HepG2 (cell line): ENCODE results near the gene IMMT. TPM values are rescaled to one million over a fixed set of nuclear protein-coding genes. Genes with fewer than 3 reads are reported as not detected.

Source experiments
- ATF7-NPFF ChIP-seq: sonication (generic); formaldehyde crosslinking; IDR thresholded peaks from 2 replicates; pipeline ENCODE4 v1.8.1; 2023; ENCODE audit warnings: mild to moderate bottlenecking, low read depth, missing genetic modification reagents, moderate library complexity
- FOXM1 ChIP-seq: sonication (generic); formaldehyde crosslinking; IDR thresholded peaks from 2 replicates; pipeline ENCODE4 v1.5.0; 2020; ENCODE audit warnings: missing genetic modification reagents
- HCFC1 ChIP-seq: fragments of 150-350 bp; IDR thresholded peaks from 2 replicates; pipeline ENCODE4 v1.6.1; 2014; ENCODE audit warnings: low read depth, low read length
- HMG20A ChIP-seq: IDR thresholded peaks from 2 replicates; pipeline ENCODE4 v1.6.1; 2016; ENCODE audit warnings: borderline replicate concordance
- MAFK ChIP-seq, 2 experiments: IDR thresholded peaks in 1 of 2; conservative IDR thresholded peaks in 1 of 2; 2 replicates each; pipeline ENCODE4 v1.6.1; 2011; ENCODE audit warnings: improper control_type of control experiment in 2 of 2, low read length in 2 of 2
- RARG ChIP-seq: sonication (generic); formaldehyde crosslinking; IDR thresholded peaks from 2 replicates; pipeline ENCODE4 v1.4.0; 2020; ENCODE audit warnings: low read depth, mild to moderate bottlenecking, missing genetic modification reagents
- SOX6 ChIP-seq, 2 experiments: fragments of 450-650 bp in 1 of 2; sonication (generic) in 1 of 2; formaldehyde crosslinking in 1 of 2; IDR thresholded peaks; 2 replicates each; pipeline versions ENCODE4 v1.4.0 to v1.6.1; 2017 to 2020; ENCODE audit warnings: antibody characterized with exemption in 1 of 2, mild to moderate bottlenecking in 1 of 2, missing genetic modification reagents in 1 of 2
- ZBTB8A ChIP-seq: sonication (generic); formaldehyde crosslinking; IDR thresholded peaks from 2 replicates; pipeline ENCODE4 v1.4.0; 2020; ENCODE audit warnings: mild to moderate bottlenecking, low read depth, missing genetic modification reagents, borderline replicate concordance
- ZNF121 ChIP-seq: sonication (generic); formaldehyde crosslinking; IDR thresholded peaks from 2 replicates; pipeline ENCODE4 v1.5.0; 2020; ENCODE audit warnings: mild to moderate bottlenecking, missing genetic modification reagents
- ZNF317 ChIP-seq: sonication (generic); formaldehyde crosslinking; IDR thresholded peaks from 2 replicates; pipeline ENCODE4 v1.5.0; 2020; ENCODE audit warnings: mild to moderate bottlenecking, missing genetic modification reagents
- ZNF343 ChIP-seq: sonication (generic); formaldehyde crosslinking; IDR thresholded peaks from 2 replicates; pipeline ENCODE4 v1.4.0; 2020; ENCODE audit warnings: mild to moderate bottlenecking, missing genetic modification reagents
- ZNF362 ChIP-seq: sonication (generic); formaldehyde crosslinking; IDR thresholded peaks from 2 replicates; pipeline ENCODE4 v1.4.0; 2020; ENCODE audit warnings: missing genetic modification reagents, mild to moderate bottlenecking, borderline replicate concordance
- ZNF530 ChIP-seq: sonication (generic); formaldehyde crosslinking; IDR thresholded peaks from 2 replicates; pipeline ENCODE4 v1.5.0; 2020; ENCODE audit warnings: low read depth, mild to moderate bottlenecking, missing genetic modification reagents
- ZSCAN31 ChIP-seq: sonication (generic); formaldehyde crosslinking; IDR thresholded peaks from 2 replicates; pipeline ENCODE4 v1.5.0; 2020; ENCODE audit warnings: low read depth, mild to moderate bottlenecking, missing genetic modification reagents
- polyA plus RNA-seq, 8 experiments: library from polyadenylated mRNA; depleted of rRNA in 3 of 8; stranded (reverse) in 7 of 8; unstranded in 1 of 8; fragments of >200 nt; fragmentation: Illumina TruSeq in 4 of 8; extraction: Trizol in 4 of 8; gene quantifications; 2 replicates each; pipeline versions ENCODE4 v1.2.1 to v1.2.3, GENCODE V29; 2011 to 2016; ENCODE audit warnings: low read depth in 4 of 8, missing spikeins in 1 of 8, mixed read lengths in 1 of 8; ENCODE audit not compliant: insufficient read depth in 1 of 8
- total RNA-seq, 5 experiments: library from RNA; depleted of rRNA; stranded (reverse); fragments of >200 nt; fragmentation: Illumina TruSeq; extraction: Trizol; gene quantifications; 2 replicates each; pipeline ENCODE4 v1.2.3, GENCODE V29; 2016; ENCODE audit warnings: low read depth in 1 of 5
- TF ChIP-seq, protein P1 (sequence below): sonication (generic); formaldehyde crosslinking; IDR thresholded peaks from 2 replicates; pipeline ENCODE4 v1.4.0; 2020; ENCODE audit warnings: mild to moderate bottlenecking, missing genetic modification reagents, borderline replicate concordance
- TF ChIP-seq, protein P2 (sequence below): sonication (generic); formaldehyde crosslinking; IDR thresholded peaks from 2 replicates; pipeline ENCODE4 v1.4.0; 2020; ENCODE audit warnings: missing genetic modification reagents, mild to moderate bottlenecking, borderline replicate concordance
- TF ChIP-seq, protein P3 (sequence below): sonication (generic); formaldehyde crosslinking; IDR thresholded peaks from 2 replicates; pipeline ENCODE4 v1.8.0; 2022; ENCODE audit warnings: mild to moderate bottlenecking, missing genetic modification reagents

IMMT gene
- total and polyA plus RNA-seq, 2 of the 13 experiments (the other 11 are each of a cell fraction or from before 2014, with no cell fraction given), result 63.5 to 119 TPM

DNA sequence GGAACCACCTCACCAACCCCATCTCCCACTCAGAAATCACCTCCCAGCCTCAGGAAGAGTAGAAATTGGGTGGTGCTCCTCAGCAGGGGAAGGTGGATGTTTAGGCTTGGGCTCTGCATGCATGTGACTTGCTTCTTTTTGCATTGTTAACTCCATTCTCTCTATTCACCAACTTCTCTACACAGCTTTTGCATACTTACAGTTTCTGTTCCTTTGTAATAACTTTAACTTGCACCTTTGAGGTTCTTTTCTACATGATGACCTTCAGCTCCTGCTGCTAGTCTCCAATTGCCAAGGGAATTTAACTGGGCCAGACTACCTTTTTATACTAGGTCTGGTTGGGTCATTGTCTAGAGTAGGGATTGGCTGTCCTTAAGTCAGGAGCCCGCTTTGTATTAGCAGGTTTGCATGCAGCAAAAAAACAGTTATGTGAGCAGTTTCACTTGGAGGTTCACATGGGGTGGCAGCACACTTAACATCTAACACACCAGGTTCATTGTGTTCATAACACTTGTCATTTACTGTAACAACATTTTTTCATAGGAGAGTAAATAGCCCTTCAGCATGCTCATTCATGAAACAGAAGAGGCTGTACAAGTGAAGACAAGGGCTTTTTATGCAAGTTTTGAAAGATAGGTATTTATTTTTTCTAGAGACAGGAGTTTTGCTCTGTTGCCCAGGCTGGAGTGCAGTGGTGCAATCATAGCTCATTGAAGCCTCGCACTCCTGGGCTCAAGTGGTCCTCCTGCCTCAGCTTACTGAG is 16.0 kb upstream of the IMMT start (continued):
- 0 out of 2 replicates have a peak, but pooled peaks have one; percentile 46 for TF ChIP-seq ZNF343 (CRISPR knock-in tag)
- TF ChIP-seq HMG20A (CRISPR knock-in tag), result peak; percentile 53; the same call in 1 of the 2 replicates
- TF ChIP-seq SOX6 (IDR thresholded peaks at IDR 0.05), result no peak
- peak; percentile 69 for TF ChIP-seq SOX6 (CRISPR knock-in tag; IDR thresholded peaks at IDR 0.05)
- no peak for TF ChIP-seq ZNF317 (CRISPR knock-in tag)
- peak; percentile 78; the same call in 1 of the 2 replicates for TF ChIP-seq ZNF362
- TF ChIP-seq, protein P1, sequence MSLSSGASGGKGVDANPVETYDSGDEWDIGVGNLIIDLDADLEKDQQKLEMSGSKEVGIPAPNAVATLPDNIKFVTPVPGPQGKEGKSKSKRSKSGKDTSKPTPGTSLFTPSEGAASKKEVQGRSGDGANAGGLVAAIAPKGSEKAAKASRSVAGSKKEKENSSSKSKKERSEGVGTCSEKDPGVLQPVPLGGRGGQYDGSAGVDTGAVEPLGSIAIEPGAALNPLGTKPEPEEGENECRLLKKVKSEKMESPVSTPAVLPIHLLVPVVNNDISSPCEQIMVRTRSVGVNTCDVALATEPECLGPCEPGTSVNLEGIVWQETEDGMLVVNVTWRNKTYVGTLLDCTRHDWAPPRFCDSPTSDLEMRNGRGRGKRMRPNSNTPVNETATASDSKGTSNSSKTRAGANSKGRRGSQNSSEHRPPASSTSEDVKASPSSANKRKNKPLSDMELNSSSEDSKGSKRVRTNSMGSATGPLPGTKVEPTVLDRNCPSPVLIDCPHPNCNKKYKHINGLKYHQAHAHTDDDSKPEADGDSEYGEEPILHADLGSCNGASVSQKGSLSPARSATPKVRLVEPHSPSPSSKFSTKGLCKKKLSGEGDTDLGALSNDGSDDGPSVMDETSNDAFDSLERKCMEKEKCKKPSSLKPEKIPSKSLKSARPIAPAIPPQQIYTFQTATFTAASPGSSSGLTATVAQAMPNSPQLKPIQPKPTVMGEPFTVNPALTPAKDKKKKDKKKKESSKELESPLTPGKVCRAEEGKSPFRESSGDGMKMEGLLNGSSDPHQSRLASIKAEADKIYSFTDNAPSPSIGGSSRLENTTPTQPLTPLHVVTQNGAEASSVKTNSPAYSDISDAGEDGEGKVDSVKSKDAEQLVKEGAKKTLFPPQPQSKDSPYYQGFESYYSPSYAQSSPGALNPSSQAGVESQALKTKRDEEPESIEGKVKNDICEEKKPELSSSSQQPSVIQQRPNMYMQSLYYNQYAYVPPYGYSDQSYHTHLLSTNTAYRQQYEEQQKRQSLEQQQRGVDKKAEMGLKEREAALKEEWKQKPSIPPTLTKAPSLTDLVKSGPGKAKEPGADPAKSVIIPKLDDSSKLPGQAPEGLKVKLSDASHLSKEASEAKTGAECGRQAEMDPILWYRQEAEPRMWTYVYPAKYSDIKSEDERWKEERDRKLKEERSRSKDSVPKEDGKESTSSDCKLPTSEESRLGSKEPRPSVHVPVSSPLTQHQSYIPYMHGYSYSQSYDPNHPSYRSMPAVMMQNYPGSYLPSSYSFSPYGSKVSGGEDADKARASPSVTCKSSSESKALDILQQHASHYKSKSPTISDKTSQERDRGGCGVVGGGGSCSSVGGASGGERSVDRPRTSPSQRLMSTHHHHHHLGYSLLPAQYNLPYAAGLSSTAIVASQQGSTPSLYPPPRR (CRISPR knock-in tag), result 0 out of 2 replicates have a peak, but pooled peaks have one; percentile 20
- TF ChIP-seq, protein P2, sequence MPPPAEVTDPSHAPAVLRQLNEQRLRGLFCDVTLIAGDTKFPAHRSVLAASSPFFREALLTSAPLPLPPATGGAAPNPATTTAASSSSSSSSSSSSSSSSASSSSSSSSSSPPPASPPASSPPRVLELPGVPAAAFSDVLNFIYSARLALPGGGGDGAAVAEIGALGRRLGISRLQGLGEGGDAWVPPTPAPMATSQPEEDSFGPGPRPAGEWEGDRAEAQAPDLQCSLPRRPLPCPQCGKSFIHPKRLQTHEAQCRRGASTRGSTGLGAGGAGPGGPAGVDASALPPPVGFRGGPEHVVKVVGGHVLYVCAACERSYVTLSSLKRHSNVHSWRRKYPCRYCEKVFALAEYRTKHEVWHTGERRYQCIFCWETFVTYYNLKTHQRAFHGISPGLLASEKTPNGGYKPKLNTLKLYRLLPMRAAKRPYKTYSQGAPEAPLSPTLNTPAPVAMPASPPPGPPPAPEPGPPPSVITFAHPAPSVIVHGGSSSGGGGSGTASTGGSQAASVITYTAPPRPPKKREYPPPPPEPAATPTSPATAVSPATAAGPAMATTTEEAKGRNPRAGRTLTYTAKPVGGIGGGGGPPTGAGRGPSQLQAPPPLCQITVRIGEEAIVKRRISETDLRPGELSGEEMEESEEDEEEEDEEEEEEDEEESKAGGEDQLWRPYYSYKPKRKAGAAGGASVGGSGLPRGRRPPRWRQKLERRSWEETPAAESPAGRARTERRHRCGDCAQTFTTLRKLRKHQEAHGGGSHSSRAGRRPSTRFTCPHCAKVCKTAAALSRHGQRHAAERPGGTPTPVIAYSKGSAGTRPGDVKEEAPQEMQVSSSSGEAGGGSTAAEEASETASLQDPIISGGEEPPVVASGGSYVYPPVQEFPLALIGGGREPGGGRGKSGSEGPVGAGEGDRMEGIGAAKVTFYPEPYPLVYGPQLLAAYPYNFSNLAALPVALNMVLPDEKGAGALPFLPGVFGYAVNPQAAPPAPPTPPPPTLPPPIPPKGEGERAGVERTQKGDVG, result no peak
- peak; percentile 87 for TF ChIP-seq ZNF121 (CRISPR knock-in tag)
- no peak for TF ChIP-seq HCFC1
- TF ChIP-seq, protein P3, sequence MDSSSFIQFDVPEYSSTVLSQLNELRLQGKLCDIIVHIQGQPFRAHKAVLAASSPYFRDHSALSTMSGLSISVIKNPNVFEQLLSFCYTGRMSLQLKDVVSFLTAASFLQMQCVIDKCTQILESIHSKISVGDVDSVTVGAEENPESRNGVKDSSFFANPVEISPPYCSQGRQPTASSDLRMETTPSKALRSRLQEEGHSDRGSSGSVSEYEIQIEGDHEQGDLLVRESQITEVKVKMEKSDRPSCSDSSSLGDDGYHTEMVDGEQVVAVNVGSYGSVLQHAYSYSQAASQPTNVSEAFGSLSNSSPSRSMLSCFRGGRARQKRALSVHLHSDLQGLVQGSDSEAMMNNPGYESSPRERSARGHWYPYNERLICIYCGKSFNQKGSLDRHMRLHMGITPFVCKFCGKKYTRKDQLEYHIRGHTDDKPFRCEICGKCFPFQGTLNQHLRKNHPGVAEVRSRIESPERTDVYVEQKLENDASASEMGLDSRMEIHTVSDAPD (CRISPR knock-in tag), result no peak
- TF ChIP-seq ZSCAN31 (CRISPR knock-in tag), result no peak
- no peak for TF ChIP-seq RARG (CRISPR knock-in tag)
- no peak for TF ChIP-seq ZBTB8A (CRISPR knock-in tag)
- TF ChIP-seq FOXM1 (CRISPR knock-in tag), result no peak
- no peak for TF ChIP-seq ATF7-NPFF
- 0 out of 4 replicates have a peak, but pooled peaks of 1 of the 2 experiments have one; percentile 4 for TF ChIP-seq MAFK (conservative IDR thresholded peaks at IDR 0.05 in 1 of 2, IDR thresholded peaks at IDR 0.05 in 1 of 2; ENCODE audit: low read length in 2 of 2)
- TF ChIP-seq ZNF530 (CRISPR knock-in tag), result no peak
